Renal cortex interstitium (tissue), 11 donors: ENCODE results near the gene GPR78. TPM values are rescaled to one million over a fixed set of nuclear protein-coding genes. Genes with fewer than 3 reads are reported as not detected.
"Not testable (repeated sequence)": the region's sequence is repeated elsewhere in the genome, so short reads cannot be mapped to it uniquely, and the experiment has no call there.

ENCODE experiments used
- DNase-seq, 11 donors: peaks; one replicate each; pipeline ENCODE4 v3.0.0-alpha.2; 2013; ENCODE audit warnings: low read depth in 9 of 11, low spot score in 4 of 11; ENCODE audit errors: extremely low read depth in 1 of 11
- polyA plus RNA-seq, 3 donors: library from polyadenylated mRNA; unstranded; fragments of 120-200 nt; gene quantifications; one replicate each; pipeline ENCODE4 v1.2.1, GENCODE V29; 2013; ENCODE audit not compliant: insufficient read length in 3 of 3

The GPR78 gene
- polyA plus RNA-seq, 3 donors: 0.40 to 1.4 (median 0.54) TPM

- DNase-seq: no peak
Observed at GRCh38 chr4:8607603-8608481, 27.6 kb downstream of the GPR78 start.

- DNase-seq: no peak
Observed at GRCh38 chr4:8608714-8609391, 28.7 kb downstream of the GPR78 start.

GRCh38 chr4:8609406-8609805, 29.2 kb downstream of the GPR78 start:
- no peak for DNase-seq

- no peak for DNase-seq
Observed at GRCh38 chr4:8609824-8610350, 29.7 kb downstream of the GPR78 start.

- no peak for DNase-seq
Observed at GRCh38 chr4:8610858-8611616, 30.8 kb downstream of the GPR78 start.

- DNase-seq: no peak
Observed at GRCh38 chr4:8612646-8613045, 32.5 kb downstream of the GPR78 start.

- no peak for DNase-seq
Observed at GRCh38 chr4:8613421-8614364, 33.5 kb downstream of the GPR78 start.

GRCh38 chr4:8614365-8615193, 34.4 kb downstream of the GPR78 start:
- no peak for DNase-seq

GRCh38 chr4:8615366-8615765, 35.2 kb downstream of the GPR78 start:
- no peak for DNase-seq

- no peak for DNase-seq
Observed at GRCh38 chr4:8615921-8616787, 36.0 kb downstream of the GPR78 start.

- DNase-seq: no peak
Observed at GRCh38 chr4:8616831-8617230, 36.6 kb downstream of the GPR78 start.

- no peak for DNase-seq
Observed at GRCh38 chr4:8617486-8618040, 37.4 kb downstream of the GPR78 start.

GRCh38 chr4:8618421-8618820, 38.2 kb downstream of the GPR78 start:
- no peak for DNase-seq

GRCh38 chr4:8618961-8619720, 38.9 kb downstream of the GPR78 start:
- DNase-seq: no peak

- DNase-seq: not testable (repeated sequence)
Observed at GRCh38 chr4:8621135-8621534, 40.9 kb downstream of the GPR78 start.
